HepG2 (cell line): ENCODE data around the gene ADGRG1. TPM values are rescaled to one million over a fixed set of nuclear protein-coding genes. Genes with fewer than 3 reads are reported as not detected.

Experiments
- AGO1 ChIP-seq: fragments of 200-400 bp; formaldehyde crosslinking; IDR thresholded peaks from 2 replicates; pipeline ENCODE4 v1.6.1; 2017; ENCODE audit warnings: mild to moderate bottlenecking, low read depth, low read length, moderate library complexity; ENCODE audit not compliant: poor library complexity, severe bottlenecking
- EHMT2 ChIP-seq: fragments of 200-600 bp; sonication (generic); IDR thresholded peaks from 2 replicates; pipeline ENCODE4 v1.7.0; 2017; ENCODE audit warnings: antibody characterized with exemption, low read depth, low read length, borderline replicate concordance
- KDM2A ChIP-seq: sonication (generic); formaldehyde crosslinking; IDR thresholded peaks from 2 replicates; pipeline ENCODE4 v1.4.0; 2020; ENCODE audit warnings: low read depth, missing genetic modification reagents, borderline replicate concordance
- MAF1 ChIP-seq: sonication (generic); formaldehyde crosslinking; IDR thresholded peaks from 2 replicates; pipeline ENCODE4 v1.5.0; 2020; ENCODE audit warnings: missing genetic modification reagents, borderline replicate concordance
- MED8 ChIP-seq: sonication (generic); formaldehyde crosslinking; IDR thresholded peaks from 2 replicates; pipeline ENCODE4 v1.8.1; 2023; ENCODE audit warnings: mild to moderate bottlenecking, missing genetic modification reagents; ENCODE audit not compliant: insufficient replicate concordance
- PAWR ChIP-seq: sonication (generic); formaldehyde crosslinking; IDR thresholded peaks from 2 replicates; pipeline ENCODE4 v1.4.0; 2020; ENCODE audit warnings: missing genetic modification reagents, mild to moderate bottlenecking, borderline replicate concordance
- SOX13 ChIP-seq, 3 experiments: fragments of 450-650 bp in 1 of 3; sonication (generic) in 1 of 3; formaldehyde crosslinking in 1 of 3; IDR thresholded peaks in 2 of 3; conservative IDR thresholded peaks in 1 of 3; 2 replicates each; pipeline versions ENCODE4 v1.5.0 to v1.6.1; 2016 to 2020; ENCODE audit warnings: antibody characterized with exemption in 1 of 3, mild to moderate bottlenecking in 1 of 3, missing compliant biosample characterization in 1 of 3, missing genetic modification reagents in 1 of 3, moderate library complexity in 1 of 3
- TARDBP ChIP-seq: sonication (generic); formaldehyde crosslinking; IDR thresholded peaks from 2 replicates; pipeline ENCODE4 v1.8.0; 2022; ENCODE audit warnings: mild to moderate bottlenecking, missing genetic modification reagents
- ZFP82 ChIP-seq: sonication (generic); formaldehyde crosslinking; IDR thresholded peaks from 2 replicates; pipeline ENCODE4 v1.5.1; 2020; ENCODE audit warnings: mild to moderate bottlenecking, missing genetic modification reagents, borderline replicate concordance
- ZNF264 ChIP-seq: sonication (generic); formaldehyde crosslinking; IDR thresholded peaks from 2 replicates; pipeline ENCODE4 v1.4.0; 2020; ENCODE audit warnings: missing genetic modification reagents
- ZNF275 ChIP-seq: sonication (generic); formaldehyde crosslinking; IDR thresholded peaks from 2 replicates; pipeline ENCODE4 v1.8.0; 2022; ENCODE audit warnings: missing genetic modification reagents, mild to moderate bottlenecking, inconsistent platforms, borderline replicate concordance
- ZNF30 ChIP-seq: sonication (generic); formaldehyde crosslinking; IDR thresholded peaks from 2 replicates; pipeline ENCODE4 v1.5.0; 2020; ENCODE audit warnings: mild to moderate bottlenecking, missing genetic modification reagents
- ZNF343 ChIP-seq: sonication (generic); formaldehyde crosslinking; IDR thresholded peaks from 2 replicates; pipeline ENCODE4 v1.4.0; 2020; ENCODE audit warnings: mild to moderate bottlenecking, missing genetic modification reagents
- ZNF350 ChIP-seq: sonication (generic); formaldehyde crosslinking; IDR thresholded peaks from 2 replicates; pipeline ENCODE4 v1.4.0; 2020; ENCODE audit warnings: mild to moderate bottlenecking, low read depth, missing genetic modification reagents, borderline replicate concordance
- ZNF567 ChIP-seq: sonication (generic); formaldehyde crosslinking; IDR thresholded peaks from 2 replicates; pipeline ENCODE4 v1.8.1; 2023; ENCODE audit warnings: mild to moderate bottlenecking, missing genetic modification reagents, borderline replicate concordance
- ZNF569 ChIP-seq: sonication (generic); formaldehyde crosslinking; IDR thresholded peaks from 2 replicates; pipeline ENCODE4 v1.5.0; 2020; ENCODE audit warnings: mild to moderate bottlenecking, missing genetic modification reagents, moderate library complexity, borderline replicate concordance
- ZNF713 ChIP-seq: sonication (generic); formaldehyde crosslinking; IDR thresholded peaks from 2 replicates; pipeline ENCODE4 v1.4.0; 2020; ENCODE audit warnings: mild to moderate bottlenecking, missing genetic modification reagents
- ZNF776 ChIP-seq: sonication (generic); formaldehyde crosslinking; IDR thresholded peaks from 2 replicates; pipeline ENCODE4 v1.4.0; 2020; ENCODE audit warnings: mild to moderate bottlenecking, missing genetic modification reagents
- ZNF780A ChIP-seq: sonication (generic); formaldehyde crosslinking; IDR thresholded peaks from 2 replicates; pipeline ENCODE4 v1.8.0; 2022; ENCODE audit warnings: mild to moderate bottlenecking, missing genetic modification reagents, moderate library complexity
- polyA plus RNA-seq, 8 experiments: library from polyadenylated mRNA; depleted of rRNA in 3 of 8; stranded (reverse) in 7 of 8; unstranded in 1 of 8; fragments of >200 nt; fragmentation: Illumina TruSeq in 4 of 8; extraction: Trizol in 4 of 8; gene quantifications; 2 replicates each; pipeline versions ENCODE4 v1.2.1 to v1.2.3, GENCODE V29; 2011 to 2016; ENCODE audit warnings: low read depth in 4 of 8, missing spikeins in 1 of 8, mixed read lengths in 1 of 8; ENCODE audit not compliant: insufficient read depth in 1 of 8
- total RNA-seq, 5 experiments: library from RNA; depleted of rRNA; stranded (reverse); fragments of >200 nt; fragmentation: Illumina TruSeq; extraction: Trizol; gene quantifications; 2 replicates each; pipeline ENCODE4 v1.2.3, GENCODE V29; 2016; ENCODE audit warnings: low read depth in 1 of 5
- TF ChIP-seq, protein P1 (sequence below): sonication (generic); formaldehyde crosslinking; IDR thresholded peaks from 2 replicates; pipeline ENCODE4 v1.4.0; 2020; ENCODE audit warnings: low read depth, missing genetic modification reagents

ADGRG1 gene
- total and polyA plus RNA-seq, 2 of the 13 experiments (the other 11 are each of a cell fraction or from before 2014, with no cell fraction given), result 2.7 to 5.9 TPM

DNA sequence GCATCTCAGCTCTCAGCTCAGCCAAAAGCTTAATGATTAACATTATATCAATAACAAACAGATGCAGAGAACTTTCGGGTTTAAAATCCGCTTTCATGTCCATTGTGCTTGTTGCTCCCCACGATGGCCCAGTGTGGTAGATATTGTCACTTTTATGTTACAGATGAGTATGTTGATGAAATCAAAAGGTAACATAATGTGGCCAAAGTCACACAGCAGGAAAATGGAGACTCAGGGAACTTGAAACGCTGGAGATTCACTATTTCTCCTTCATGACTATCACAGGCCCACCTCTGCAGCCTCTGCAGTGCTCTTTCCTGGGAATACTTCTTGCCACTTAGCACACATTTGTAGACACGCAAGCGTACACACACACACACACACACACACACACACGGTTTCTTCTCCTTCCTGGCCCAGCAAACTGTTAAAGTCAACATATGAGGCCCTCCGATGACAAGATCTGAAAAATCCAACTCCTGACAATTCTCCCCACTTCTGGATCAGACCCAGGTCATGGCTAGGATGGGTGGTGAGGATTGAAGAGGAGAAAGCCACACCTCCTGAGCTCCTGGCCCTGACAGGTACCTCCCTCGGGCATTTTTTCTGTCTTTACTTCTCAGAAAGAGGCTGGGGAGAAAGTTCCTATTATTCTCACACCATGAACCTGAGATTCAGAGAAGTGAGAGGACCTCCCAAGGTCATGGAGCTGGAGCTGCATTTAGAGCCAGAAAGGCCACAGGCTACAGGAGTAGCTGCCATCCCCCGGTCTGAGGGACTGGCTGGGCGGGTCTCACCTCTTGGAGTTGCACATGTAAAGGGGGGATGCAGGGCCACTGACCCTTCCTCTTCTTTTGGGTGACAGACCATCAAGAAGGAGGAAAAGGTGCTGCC lies 75.8 kb downstream of the ADGRG1 start (continued):
- TF ChIP-seq, protein P1, sequence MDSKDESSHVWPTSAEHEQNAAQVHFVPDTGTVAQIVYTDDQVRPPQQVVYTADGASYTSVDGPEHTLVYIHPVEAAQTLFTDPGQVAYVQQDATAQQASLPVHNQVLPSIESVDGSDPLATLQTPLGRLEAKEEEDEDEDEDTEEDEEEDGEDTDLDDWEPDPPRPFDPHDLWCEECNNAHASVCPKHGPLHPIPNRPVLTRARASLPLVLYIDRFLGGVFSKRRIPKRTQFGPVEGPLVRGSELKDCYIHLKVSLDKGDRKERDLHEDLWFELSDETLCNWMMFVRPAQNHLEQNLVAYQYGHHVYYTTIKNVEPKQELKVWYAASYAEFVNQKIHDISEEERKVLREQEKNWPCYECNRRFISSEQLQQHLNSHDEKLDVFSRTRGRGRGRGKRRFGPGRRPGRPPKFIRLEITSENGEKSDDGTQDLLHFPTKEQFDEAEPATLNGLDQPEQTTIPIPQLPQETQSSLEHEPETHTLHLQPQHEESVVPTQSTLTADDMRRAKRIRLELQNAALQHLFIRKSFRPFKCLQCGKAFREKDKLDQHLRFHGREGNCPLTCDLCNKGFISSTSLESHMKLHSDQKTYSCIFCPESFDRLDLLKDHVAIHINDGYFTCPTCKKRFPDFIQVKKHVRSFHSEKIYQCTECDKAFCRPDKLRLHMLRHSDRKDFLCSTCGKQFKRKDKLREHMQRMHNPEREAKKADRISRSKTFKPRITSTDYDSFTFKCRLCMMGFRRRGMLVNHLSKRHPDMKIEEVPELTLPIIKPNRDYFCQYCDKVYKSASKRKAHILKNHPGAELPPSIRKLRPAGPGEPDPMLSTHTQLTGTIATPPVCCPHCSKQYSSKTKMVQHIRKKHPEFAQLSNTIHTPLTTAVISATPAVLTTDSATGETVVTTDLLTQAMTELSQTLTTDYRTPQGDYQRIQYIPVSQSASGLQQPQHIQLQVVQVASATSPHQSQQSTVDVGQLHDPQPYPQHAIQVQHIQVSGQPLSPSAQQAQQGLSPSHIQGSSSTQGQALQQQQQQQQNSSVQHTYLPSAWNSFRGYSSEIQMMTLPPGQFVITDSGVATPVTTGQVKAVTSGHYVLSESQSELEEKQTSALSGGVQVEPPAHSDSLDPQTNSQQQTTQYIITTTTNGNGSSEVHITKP (CRISPR knock-in tag), result no peak
- TF ChIP-seq ZNF776 (no peak; the same call in 1 of the 2 replicates), SOX13 (IDR thresholded peaks at IDR 0.05) (peak; percentile 67), SOX13 (CRISPR knock-in tag; conservative IDR thresholded peaks at IDR 0.05 in 1 of 2, IDR thresholded peaks at IDR 0.05 in 1 of 2) (peak in 1 of 2 experiments; percentile 90; a peak in 2 of 4 replicates), ZNF780A (CRISPR knock-in tag) (no peak), ZFP82 (CRISPR knock-in tag) (no peak), ZNF713 (CRISPR knock-in tag) (no peak), TARDBP (CRISPR knock-in tag) (peak; percentile 72), ZNF569 (CRISPR knock-in tag) (0 out of 2 replicates have a peak, but pooled peaks have one; percentile 30), ZNF343 (0 out of 2 replicates have a peak, but pooled peaks have one; percentile 71), ZNF350 (CRISPR knock-in tag) (peak; percentile 59), ZNF275 (CRISPR knock-in tag) (no peak), ZNF264 (no peak; the same call in 1 of the 2 replicates), AGO1 (no peak), EHMT2 (no peak), MAF1 (no peak), PAWR (CRISPR knock-in tag) (no peak), KDM2A (no peak), ZNF567 (CRISPR knock-in tag) (0 out of 2 replicates have a peak, but pooled peaks have one; percentile 58), MED8 (CRISPR knock-in tag) (no peak), ZNF30 (CRISPR knock-in tag) (no peak)
